Tongue (tissue), 2 donors: ENCODE data around the gene RBFA. TPM values are rescaled to one million over a fixed set of nuclear protein-coding genes. Genes with fewer than 3 reads are reported as not detected.
"Not testable (repeated sequence)": the region's sequence is repeated elsewhere in the genome, so short reads cannot be mapped to it uniquely, and the experiment has no call there.

Experiments used
- DNase-seq: peaks from one replicate; pipeline ENCODE4 v3.0.0-alpha.2; 2015
- total RNA-seq: library from RNA; depleted of rRNA; stranded (reverse); fragments of >200 nt; gene quantifications from one replicate; pipeline ENCODE4 v1.2.3, GENCODE V29; 2014

The RBFA gene
- total RNA-seq = 31.6 TPM

GRCh38 chr18:80034068-80034851, at the start of gene RBFA:
Gene RBFA (plus strand): TSS chr18:80034434. CDS start chr18:80034496, 62 bp downstream.
- DNase-seq = peak; percentile 100

- no peak for DNase-seq
Observed at GRCh38 chr18:79985172-79985571, 49.1 kb upstream of the RBFA start.

GRCh38 chr18:79986726-79987125, 47.5 kb upstream of the RBFA start:
- no peak for DNase-seq

- DNase-seq = no peak
Observed at GRCh38 chr18:79987566-79987965, 46.7 kb upstream of the RBFA start.

- peak; percentile 71 for DNase-seq
Observed at GRCh38 chr18:79988071-79988450, 46.2 kb upstream of the RBFA start.

- peak; percentile 94 for DNase-seq
Observed at GRCh38 chr18:79988451-79989194, 45.6 kb upstream of the RBFA start, which contains the start of gene TXNL4A. Gene TXNL4A (minus strand): TSS chr18:79988563. CDS start chr18:79988392, 171 bp downstream.

GRCh38 chr18:79989195-79989497, 45.1 kb upstream of the RBFA start:
- no peak for DNase-seq

- no peak for DNase-seq
Observed at GRCh38 chr18:79991494-79991893, 42.7 kb upstream of the RBFA start.

- not testable (repeated sequence) for DNase-seq
Observed at GRCh38 chr18:79999701-80000100, 34.5 kb upstream of the RBFA start.

GRCh38 chr18:80000877-80001276, 33.4 kb upstream of the RBFA start:
- DNase-seq = no peak

- DNase-seq = no peak
Observed at GRCh38 chr18:80002468-80002867, 31.8 kb upstream of the RBFA start.

- DNase-seq = no peak
Observed at GRCh38 chr18:80004600-80005342, 29.5 kb upstream of the RBFA start.

GRCh38 chr18:80006724-80007123, 27.5 kb upstream of the RBFA start:
- DNase-seq = no peak

- DNase-seq = no peak
Observed at GRCh38 chr18:80009661-80010550, 24.3 kb upstream of the RBFA start.

- no peak for DNase-seq
Observed at GRCh38 chr18:80010551-80010906, 23.7 kb upstream of the RBFA start.

GRCh38 chr18:80011496-80012137, 22.6 kb upstream of the RBFA start:
- not testable (repeated sequence) for DNase-seq

GRCh38 chr18:80012714-80013113, 21.5 kb upstream of the RBFA start:
- no peak for DNase-seq

- DNase-seq = no peak
Observed at GRCh38 chr18:80022613-80023012, 11.6 kb upstream of the RBFA start.

- DNase-seq = no peak
Observed at GRCh38 chr18:80023173-80023572, 11.1 kb upstream of the RBFA start.

GRCh38 chr18:80026363-80026762, 7.9 kb upstream of the RBFA start:
- no peak for DNase-seq

GRCh38 chr18:80027719-80028118, 6.5 kb upstream of the RBFA start:
- not testable (repeated sequence) for DNase-seq

GRCh38 chr18:80029690-80030089, 4.5 kb upstream of the RBFA start:
- DNase-seq = no peak
